PC-9 (cell line): ENCODE measurements around the gene ADAMTS15. TPM values are rescaled to one million over a fixed set of nuclear protein-coding genes. Genes with fewer than 3 reads are reported as not detected.

Source experiments
- BruUV-seq: library from RNA; stranded (reverse); fragments of 400-500 nt; replicated peaks from 2 replicates; lab custom pipeline; 2021; lab: Mats Ljungman, UMichigan
- CTCF ChIA-PET: fragments of 300-600 bp; sonication (Branson Sonifier 250); formaldehyde crosslinking; loops from one replicate; lab custom pipeline; 2022; ENCODE audit warnings: antibody characterized with exemption; lab: Charles Lee
- POLR2A ChIA-PET: fragments of 300-600 bp; sonication (Branson Sonifier 250); formaldehyde crosslinking; loops from one replicate; lab custom pipeline; 2022; ENCODE audit warnings: antibody characterized with exemption; ENCODE audit not compliant: unreplicated experiment; lab: Charles Lee
- DNase-seq, 2 experiments: peaks; one replicate each; pipeline versions ENCODE4 v3.0.0 to v3.0.0-alpha.2; 2015 to 2022; ENCODE audit warnings: mixed read lengths in 1 of 2
- H2AFZ ChIP-seq: fragments of 200-600 bp; sonication (generic); 2 replicates; pipeline ENCODE4 v1.8.1; 2017; ENCODE audit warnings: antibody characterized with exemption
- H3F3A ChIP-seq: fragments of 200-600 bp; sonication (generic); 2 replicates; pipeline ENCODE4 v1.8.1; 2017; ENCODE audit warnings: antibody characterized with exemption, mild to moderate bottlenecking, low read depth; ENCODE audit not compliant: insufficient read depth
- H3K27ac ChIP-seq: fragments of 200-600 bp; sonication (generic); 2 replicates; pipeline ENCODE4 v1.6.1; 2016; ENCODE audit warnings: mixed run types
- H3K27me3 ChIP-seq: fragments of 200-600 bp; sonication (generic); 2 replicates; pipeline ENCODE4 v1.6.1; 2016; ENCODE audit warnings: low read depth, mixed run types; ENCODE audit not compliant: insufficient read depth
- H3K36me3 ChIP-seq: fragments of 200-600 bp; sonication (generic); 2 replicates; pipeline ENCODE4 v1.6.1; 2016; ENCODE audit warnings: low read depth, mixed run types
- H3K4me1 ChIP-seq: fragments of 200-600 bp; sonication (generic); replicated peaks from 2 replicates; pipeline ENCODE4 v1.6.1; 2016; ENCODE audit warnings: mixed run types; ENCODE audit not compliant: insufficient read depth
- H3K4me2 ChIP-seq: fragments of 200-600 bp; sonication (generic); 2 replicates; pipeline ENCODE4 v1.6.1; 2017; ENCODE audit warnings: mixed run types
- H3K4me3 ChIP-seq: fragments of 200-600 bp; sonication (generic); 2 replicates; pipeline ENCODE4 v1.6.1; 2016; ENCODE audit warnings: mixed run types
- H3K79me2 ChIP-seq: fragments of 200-600 bp; sonication (generic); 2 replicates; pipeline ENCODE4 v1.6.1; 2017; ENCODE audit warnings: low read depth, mixed run types
- H3K9me2 ChIP-seq: fragments of 200-600 bp; sonication (generic); 2 replicates; pipeline ENCODE4 v1.8.1; 2017; ENCODE audit warnings: mild to moderate bottlenecking; ENCODE audit not compliant: insufficient read depth
- H3K9me3 ChIP-seq: fragments of 200-600 bp; sonication (generic); 2 replicates; pipeline ENCODE4 v1.8.1; 2016; ENCODE audit warnings: low read depth; ENCODE audit not compliant: insufficient read depth
- H4K20me1 ChIP-seq: fragments of 200-600 bp; sonication (generic); 2 replicates; pipeline ENCODE4 v1.8.1; 2017; ENCODE audit not compliant: insufficient read depth
- EZH2 ChIP-seq: fragments of 200-600 bp; sonication (generic); IDR thresholded peaks from 2 replicates; pipeline ENCODE4 v1.8.0; 2017; ENCODE audit warnings: antibody characterized with exemption, low read depth
- intact Hi-C: fragments of 100-400 bp; cut with micrococcal nuclease; formaldehyde crosslinking; loops from one replicate; pipeline ENCODE4 v1.10.0; 2022; ENCODE audit not compliant: unreplicated experiment
- total RNA-seq: library from RNA; stranded (reverse); gene quantifications from 2 replicates; pipeline ENCODE4 v1.2.3, GENCODE V29; 2021
- TF ChIP-seq, protein P1 (sequence below): fragments of 200-600 bp; sonication (generic); conservative IDR thresholded peaks from 2 replicates; pipeline ENCODE4 v1.6.1; 2017; ENCODE audit warnings: mixed run types, antibody characterized with exemption, mild to moderate bottlenecking, moderate library complexity

The ADAMTS15 gene
- total RNA-seq, 1 experiment from 2014 or later = 2.2 TPM

DNA sequence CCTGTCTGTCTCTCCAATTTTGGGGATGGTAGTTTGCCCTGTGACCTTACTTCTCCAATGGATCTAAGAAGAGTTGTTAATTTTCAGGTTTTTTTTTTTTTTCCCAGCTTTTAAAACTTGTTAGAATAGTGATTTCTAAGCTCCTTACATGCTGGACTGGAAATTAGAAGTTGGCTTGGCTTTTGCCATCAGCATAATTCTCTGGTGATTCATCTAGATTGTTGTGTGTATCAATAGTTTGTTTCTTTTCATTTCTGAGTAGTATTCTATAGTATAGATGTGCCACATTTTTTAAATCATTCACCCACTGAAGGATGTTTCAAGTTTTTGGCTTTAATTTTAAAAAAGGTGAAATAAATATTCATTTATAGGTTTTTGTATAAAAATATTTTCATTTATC is 51.4 kb downstream of the ADAMTS15 start:
- Histone ChIP-seq H3K4me2 (no peak overlapping the region), H3K9me2 (0 out of 2 replicates have a peak, but pooled peaks cover 5% of the 10 kb centered on the region), H3K36me3 (no peaks in the 10 kb centered on the region), H2AFZ (no peak overlapping the region), H4K20me1 (no peaks in the 10 kb centered on the region), H3K4me1 (no peaks in the 10 kb centered on the region), H3K9me3 (no peaks in the 10 kb centered on the region; the same call in 1 of the 2 replicates), H3F3A (no peaks in the 10 kb centered on the region), H3K27me3 (no peaks in the 10 kb centered on the region), H3K79me2 (no peaks in the 10 kb centered on the region), H3K4me3 (no peak overlapping the region), H3K27ac (no peak overlapping the region)
- DNase-seq = no peak
- no TSS peak for BruUV-seq
- TF ChIP-seq, protein P1, sequence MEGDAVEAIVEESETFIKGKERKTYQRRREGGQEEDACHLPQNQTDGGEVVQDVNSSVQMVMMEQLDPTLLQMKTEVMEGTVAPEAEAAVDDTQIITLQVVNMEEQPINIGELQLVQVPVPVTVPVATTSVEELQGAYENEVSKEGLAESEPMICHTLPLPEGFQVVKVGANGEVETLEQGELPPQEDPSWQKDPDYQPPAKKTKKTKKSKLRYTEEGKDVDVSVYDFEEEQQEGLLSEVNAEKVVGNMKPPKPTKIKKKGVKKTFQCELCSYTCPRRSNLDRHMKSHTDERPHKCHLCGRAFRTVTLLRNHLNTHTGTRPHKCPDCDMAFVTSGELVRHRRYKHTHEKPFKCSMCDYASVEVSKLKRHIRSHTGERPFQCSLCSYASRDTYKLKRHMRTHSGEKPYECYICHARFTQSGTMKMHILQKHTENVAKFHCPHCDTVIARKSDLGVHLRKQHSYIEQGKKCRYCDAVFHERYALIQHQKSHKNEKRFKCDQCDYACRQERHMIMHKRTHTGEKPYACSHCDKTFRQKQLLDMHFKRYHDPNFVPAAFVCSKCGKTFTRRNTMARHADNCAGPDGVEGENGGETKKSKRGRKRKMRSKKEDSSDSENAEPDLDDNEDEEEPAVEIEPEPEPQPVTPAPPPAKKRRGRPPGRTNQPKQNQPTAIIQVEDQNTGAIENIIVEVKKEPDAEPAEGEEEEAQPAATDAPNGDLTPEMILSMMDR = no peak
- TF ChIP-seq EZH2 = no peak
- POLR2A ChIA-PET = no interaction called here
- intact Hi-C loops = no loop called here
- CTCF ChIA-PET = interaction anchor here (0.6 kb wide), 1 partner anchor 9 kb away, joined by 3 read pairs; no protein-coding TSS in a partner anchor

DNA sequence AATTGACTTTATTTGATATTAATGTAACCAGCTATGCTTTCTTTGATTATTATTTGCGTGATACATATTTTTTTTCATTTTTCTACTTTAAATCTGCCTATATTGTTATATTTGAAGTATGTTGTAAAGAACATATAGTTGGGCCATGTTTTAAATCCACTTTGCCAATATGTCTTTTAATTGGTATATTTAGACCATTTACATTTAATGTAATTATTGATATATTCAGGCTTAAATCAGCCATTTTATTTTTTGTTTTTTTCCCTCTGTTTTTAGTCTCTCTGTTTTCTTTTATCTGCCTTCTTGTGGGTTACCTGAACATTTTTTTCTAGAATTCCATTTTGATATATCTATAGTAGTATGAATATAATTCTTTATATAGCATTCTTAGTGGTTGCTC is 55.9 kb downstream of the ADAMTS15 start:
- Histone ChIP-seq H4K20me1 (no peaks in the 10 kb centered on the region), H3K36me3 (no peaks in the 10 kb centered on the region), H3K9me2 (0 out of 2 replicates have a peak, but pooled peaks cover 5% of the 10 kb centered on the region), H2AFZ (no peak overlapping the region), H3K9me3 (peaks cover 9% of the 10 kb centered on the region), H3K4me3 (no peak overlapping the region), H3K79me2 (no peaks in the 10 kb centered on the region), H3K27ac (no peak overlapping the region), H3F3A (no peaks in the 10 kb centered on the region), H3K4me1 (no peaks in the 10 kb centered on the region), H3K4me2 (no peak overlapping the region), H3K27me3 (no peaks in the 10 kb centered on the region)
- no TSS peak for BruUV-seq
- intact Hi-C loops = no loop called here
- no peak for DNase-seq
- no peak for TF ChIP-seq EZH2
- TF ChIP-seq, protein P1 = no peak
- CTCF ChIA-PET = no interaction called here
- POLR2A ChIA-PET = no interaction called here

DNA sequence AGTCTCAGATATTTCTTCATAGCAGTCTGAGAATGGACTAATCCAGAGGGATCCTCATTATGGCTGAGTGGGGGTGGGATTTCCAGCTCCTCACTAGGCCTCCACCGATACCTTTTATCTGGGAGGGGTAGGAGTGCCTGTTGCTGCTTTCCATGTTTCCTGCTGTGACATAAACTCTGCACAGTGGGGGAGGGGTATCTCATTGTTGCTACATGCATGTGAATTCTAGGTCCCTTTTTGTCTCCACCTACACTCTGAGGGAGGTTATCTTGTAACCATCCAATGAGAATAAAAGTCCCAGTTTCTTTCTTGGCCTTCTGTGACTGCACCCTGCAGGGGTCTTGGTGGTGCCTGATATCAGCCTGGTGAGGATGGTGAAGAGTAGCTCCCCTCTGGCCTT is 60.5 kb downstream of the ADAMTS15 start:
- Histone ChIP-seq H3K4me2 (no peak overlapping the region), H4K20me1 (no peaks in the 10 kb centered on the region), H3F3A (peaks cover 4% of the 10 kb centered on the region; the same call in 1 of the 2 replicates), H3K4me3 (no peak overlapping the region), H3K9me3 (peaks cover 9% of the 10 kb centered on the region; the same call in 1 of the 2 replicates), H3K9me2 (no peaks in the 10 kb centered on the region), H3K79me2 (no peaks in the 10 kb centered on the region), H3K4me1 (peaks cover 12% of the 10 kb centered on the region), H2AFZ (no peak overlapping the region), H3K27ac (no peak overlapping the region), H3K36me3 (no peaks in the 10 kb centered on the region), H3K27me3 (no peaks in the 10 kb centered on the region)
- TF ChIP-seq, protein P1 = no peak
- TF ChIP-seq EZH2 = no peak
- intact Hi-C loops = no loop called here
- POLR2A ChIA-PET = no interaction called here
- no peak for DNase-seq
- CTCF ChIA-PET = no interaction called here
- BruUV-seq = no TSS peak
